ENCODE measurements around the gene DMBX1.

DMBX1 gene

GRCh38 chr1:46508757-46509156 lies 19.1 kb downstream of the DMBX1 start:
- DNase-seq, result no peak

DNA sequence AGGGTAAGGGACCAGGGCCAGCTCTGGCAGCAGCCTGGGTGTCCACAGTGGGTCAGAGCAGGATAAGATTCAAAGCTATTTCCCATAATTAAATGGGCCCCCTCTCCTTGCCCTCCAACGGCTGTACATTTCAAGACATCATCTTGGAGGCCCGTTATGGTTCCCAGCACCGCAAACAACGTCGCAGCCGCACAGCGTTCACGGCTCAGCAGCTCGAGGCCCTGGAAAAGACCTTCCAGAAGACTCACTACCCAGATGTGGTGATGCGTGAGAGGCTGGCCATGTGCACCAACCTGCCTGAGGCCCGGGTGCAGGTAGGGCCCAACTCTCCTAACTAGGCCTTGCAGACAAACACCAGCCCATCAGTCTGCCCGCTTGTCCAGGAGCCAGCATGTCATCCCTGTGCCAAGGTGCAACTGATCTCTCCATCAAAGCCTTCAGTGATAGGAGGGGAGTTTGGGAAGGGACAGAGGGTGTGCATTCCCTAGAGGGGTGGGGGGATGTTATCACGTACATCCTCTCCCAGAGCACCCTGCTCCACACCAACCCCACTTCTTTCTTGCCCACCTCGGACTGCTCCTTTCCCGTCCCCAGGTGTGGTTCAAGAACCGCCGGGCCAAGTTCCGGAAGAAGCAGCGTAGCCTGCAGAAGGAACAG lies 20.8 kb downstream of the DMBX1 start:
- DNase-seq, result no peak

GRCh38 chr1:46510998-46511365 lies 21.3 kb downstream of the DMBX1 start:
- no peak for DNase-seq

DNA sequence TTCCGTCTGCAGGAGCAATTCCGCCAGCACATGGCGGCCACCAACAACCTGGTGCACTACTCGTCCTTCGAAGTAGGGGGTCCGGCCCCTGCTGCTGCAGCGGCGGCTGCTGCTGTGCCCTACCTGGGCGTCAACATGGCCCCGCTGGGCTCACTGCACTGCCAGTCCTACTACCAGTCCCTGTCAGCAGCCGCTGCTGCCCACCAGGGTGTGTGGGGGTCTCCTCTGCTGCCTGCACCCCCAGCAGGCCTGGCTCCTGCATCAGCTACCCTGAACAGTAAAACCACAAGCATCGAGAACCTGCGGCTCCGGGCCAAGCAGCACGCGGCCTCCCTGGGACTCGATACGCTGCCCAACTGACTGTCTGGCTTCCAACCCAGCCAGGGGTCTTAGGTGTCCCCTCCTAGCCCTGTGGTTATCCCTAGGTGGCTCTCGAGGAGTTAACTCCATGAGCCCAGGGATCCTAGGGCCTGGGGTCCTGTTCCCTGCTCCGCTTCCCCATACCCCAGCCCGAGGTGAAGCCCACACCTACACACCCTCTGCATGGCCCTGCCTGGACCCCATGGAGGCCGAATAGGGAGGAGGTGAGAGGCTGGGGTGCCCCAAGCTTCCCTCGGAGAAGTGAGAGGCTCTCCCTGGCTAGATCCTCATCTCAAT lies 22.6 kb downstream of the DMBX1 start:
- DNase-seq, result no peak

GRCh38 chr1:46512792-46513190 lies 23.2 kb downstream of the DMBX1 start:
- no peak for DNase-seq

GRCh38 chr1:46513536-46513935 lies 23.9 kb downstream of the DMBX1 start:
- DNase-seq, result no peak

- DNase-seq, result no peak
Observed at GRCh38 chr1:46515576-46515975, 25.9 kb downstream of the DMBX1 start.

- no peak for DNase-seq
Observed at GRCh38 chr1:46516200-46516950, 26.7 kb downstream of the DMBX1 start.

- no peak for DNase-seq
Observed at GRCh38 chr1:46517010-46517600, 27.5 kb downstream of the DMBX1 start.

DNA sequence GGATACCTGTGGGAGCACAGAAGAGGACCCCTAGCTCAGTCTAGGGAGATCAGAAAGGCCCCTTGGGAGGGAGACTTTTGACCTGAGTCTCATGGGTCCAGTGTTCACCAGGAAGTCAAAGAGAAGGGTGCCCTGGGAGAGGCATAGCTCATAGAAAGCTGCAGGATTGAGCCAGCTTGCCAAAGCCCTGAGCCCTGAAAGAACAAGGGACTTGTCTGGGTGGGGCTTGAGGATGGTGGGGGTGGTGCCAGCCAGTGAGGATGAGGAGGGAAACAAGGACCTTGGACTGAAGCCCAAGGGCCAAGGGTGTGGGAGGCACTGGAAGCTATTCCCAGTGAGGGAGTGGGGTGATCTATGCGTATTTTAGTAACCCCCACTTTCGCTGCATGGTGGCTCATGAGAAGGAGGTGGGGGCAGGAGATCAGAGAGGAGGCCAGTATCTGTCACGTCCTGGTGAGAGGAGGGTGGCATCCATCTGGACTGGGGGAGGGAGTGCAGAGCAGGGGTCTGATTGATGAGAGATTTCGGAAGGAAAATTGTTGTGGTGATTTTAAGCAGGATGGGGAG lies 28.4 kb downstream of the DMBX1 start:
- DNase-seq, result no peak

- no peak for DNase-seq
Observed at GRCh38 chr1:46519209-46519608, 29.6 kb downstream of the DMBX1 start.

- DNase-seq, result no peak
Observed at GRCh38 chr1:46520063-46520911, 30.7 kb downstream of the DMBX1 start.

- no peak for DNase-seq
Observed at GRCh38 chr1:46521414-46521813, 31.8 kb downstream of the DMBX1 start.

DNA sequence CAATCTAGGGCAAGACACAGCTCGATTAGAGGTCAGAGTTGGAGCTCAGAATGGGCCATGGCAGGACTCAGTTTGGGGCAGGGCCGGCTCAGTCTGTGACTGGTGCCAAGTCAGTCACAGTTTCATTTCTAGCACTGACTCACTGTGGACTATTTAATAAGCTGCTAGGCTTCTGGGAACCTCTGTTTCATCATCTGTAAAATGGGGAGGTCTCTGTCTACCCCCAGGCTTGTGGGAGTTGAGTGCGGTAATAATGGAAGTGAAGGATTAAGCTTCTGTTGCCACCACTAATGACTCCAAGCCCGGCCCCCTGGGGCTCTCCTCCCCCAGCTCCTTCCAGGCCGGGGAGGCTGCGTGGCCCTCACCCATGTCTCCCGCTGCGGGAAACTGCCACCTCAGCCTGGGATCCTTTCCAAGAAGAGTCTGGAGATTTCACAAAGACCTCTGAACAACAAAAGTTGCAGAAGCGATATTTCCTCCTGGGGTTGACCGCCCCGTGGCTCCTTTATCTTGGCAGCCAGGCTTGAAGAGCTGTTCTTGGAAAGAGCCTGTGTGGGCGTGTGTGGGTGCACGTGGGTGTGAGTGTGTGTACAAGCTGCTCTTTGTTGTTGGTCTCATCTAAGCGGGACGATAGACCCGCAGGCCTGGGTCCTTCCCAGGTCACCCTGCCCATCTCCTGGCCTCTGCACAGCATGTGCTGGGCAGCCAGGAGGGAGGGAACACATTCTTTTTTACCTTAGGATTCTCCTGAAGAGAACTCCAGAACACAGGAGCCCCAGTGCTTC lies 32.7 kb downstream of the DMBX1 start:
- DNase-seq, result no peak

DNA sequence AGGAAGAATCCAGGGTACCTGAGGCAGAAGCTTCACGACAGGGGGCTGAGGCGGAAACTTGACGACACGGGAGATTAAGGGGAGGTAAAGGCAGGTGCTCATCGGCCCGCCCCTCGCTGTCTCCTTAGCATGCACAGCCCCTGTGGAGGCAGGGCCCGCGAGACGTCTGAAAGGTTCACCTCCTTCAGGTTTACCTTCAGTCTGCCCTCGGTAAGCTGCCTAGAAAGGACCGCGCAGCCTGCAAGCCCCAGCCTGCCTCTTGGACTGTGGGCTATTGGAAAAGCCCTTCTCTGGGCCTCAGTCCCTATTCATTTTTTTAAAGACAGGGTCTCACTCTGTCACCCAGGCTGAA lies 33.3 kb downstream of the DMBX1 start:
- no peak for DNase-seq

GRCh38 chr1:46523496-46524353 lies 34.1 kb downstream of the DMBX1 start:
- DNase-seq, result no peak

DNA sequence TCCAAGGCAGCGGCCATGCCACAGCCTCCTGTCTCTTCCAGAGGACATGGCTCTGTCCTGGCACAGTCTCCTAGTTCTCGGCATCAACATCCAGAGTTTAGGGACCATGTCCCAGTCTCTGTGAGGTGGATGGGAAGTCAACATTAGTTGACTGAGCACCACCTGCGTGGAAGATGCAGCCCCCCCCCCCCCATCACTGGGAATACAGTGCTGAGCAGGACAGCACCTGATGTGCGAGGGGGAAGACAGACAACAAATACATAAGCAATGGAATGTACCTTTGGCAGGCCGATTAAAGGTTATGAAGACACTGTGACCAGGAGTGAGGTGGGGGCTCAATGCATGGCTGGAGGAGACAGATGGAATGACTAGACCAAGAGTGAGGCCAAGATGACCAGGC lies 35.2 kb downstream of the DMBX1 start:
- no peak for DNase-seq

DNA sequence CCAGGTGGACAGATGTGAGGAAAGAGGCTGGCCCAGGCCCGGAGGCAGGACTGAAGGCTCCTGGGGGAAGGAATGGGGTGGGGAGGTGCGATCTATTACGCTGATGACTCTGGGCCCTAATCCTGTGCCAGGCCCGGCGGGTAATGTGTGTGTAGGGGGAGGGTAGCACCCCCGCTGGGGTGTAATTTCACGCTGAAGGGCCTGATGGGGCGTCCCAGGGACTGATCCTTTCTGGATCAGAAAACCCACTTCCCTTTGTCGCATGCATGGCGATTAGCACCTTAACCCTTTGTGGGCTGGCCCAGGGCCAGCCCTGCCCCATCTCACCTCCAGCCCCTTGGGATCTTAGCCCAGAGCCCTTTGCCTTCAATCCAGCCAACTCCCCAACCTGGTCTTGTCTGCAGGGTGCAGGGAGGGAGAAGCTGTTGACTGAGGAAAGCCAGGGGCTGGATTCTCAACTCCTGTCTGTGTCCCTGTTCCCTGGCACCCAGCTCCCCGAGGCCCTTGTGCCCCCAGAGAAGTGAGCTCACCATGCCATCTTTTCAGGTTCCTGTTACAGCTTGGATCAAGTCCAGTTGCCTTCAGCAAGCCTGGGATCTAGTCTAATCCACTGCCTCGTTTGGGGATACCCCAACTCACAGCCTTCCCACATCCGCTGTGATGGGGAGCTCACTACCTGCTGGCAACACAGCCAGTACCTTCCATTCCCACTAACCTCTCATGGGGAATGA lies 35.8 kb downstream of the DMBX1 start:
- DNase-seq, result no peak

DNA sequence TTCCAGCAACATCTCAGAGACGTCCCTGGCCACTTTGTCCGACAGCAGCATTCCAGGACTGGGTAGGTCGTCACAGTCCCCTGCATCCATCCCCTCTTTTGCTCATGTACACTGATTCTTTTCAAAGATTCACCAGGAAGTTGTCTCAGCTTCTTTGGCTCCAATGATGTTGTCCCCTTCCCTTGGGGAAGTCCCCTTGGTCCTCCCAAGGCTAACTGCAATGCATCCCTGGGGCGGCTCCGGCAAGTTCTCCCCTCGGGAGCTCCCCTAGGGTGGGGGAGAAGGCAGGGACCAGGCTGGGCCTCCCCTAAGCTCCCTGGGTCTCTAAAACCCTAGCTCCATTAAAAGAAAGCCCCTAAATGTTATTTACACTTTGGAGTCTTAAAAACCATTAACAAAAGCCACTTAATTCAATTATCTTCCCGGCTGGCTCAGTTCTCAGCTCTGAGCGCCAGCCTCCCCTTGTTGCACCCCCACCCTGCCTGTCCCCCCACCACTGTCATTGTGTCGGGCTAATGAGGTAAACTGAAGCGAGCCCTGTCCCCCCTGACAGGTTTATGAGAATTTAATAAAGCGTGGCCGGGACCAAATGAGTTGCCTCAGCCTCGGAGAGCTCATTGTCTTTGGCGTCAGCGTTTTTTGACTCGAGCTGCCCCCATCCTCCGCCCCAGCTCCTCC lies 36.5 kb downstream of the DMBX1 start:
- no peak for DNase-seq
